Measurements from ENCODE around the gene S100A16. TPM values are rescaled to one million over a fixed set of nuclear protein-coding genes. Genes with fewer than 3 reads are reported as not detected.

S100A16 gene
- total RNA-seq, result 200 and 242 TPM in 2 replicates

GRCh38 chr1:153612755-153613331 lies at the start of gene S100A16:
Gene S100A16, minus strand, starts transcription at chr1:153613137. Its CDS starts 4,986 bp downstream, at chr1:153608151.

GRCh38 chr1:153658400-153659174 lies 45.6 kb upstream of the S100A16 start, which contains the start of gene SNAPIN:
Gene SNAPIN, plus strand, starts transcription at chr1:153658703. Its CDS starts 41 bp downstream, at chr1:153658744.

GRCh38 chr1:153633754-153634665 lies 21.1 kb upstream of the S100A16 start, which contains the start of gene CHTOP:
Gene CHTOP, plus strand, starts transcription at chr1:153634066. Its CDS starts 2,523 bp downstream, at chr1:153636589.

GRCh38 chr1:153627715-153628626 lies 15.0 kb upstream of the S100A16 start, which contains the start of gene S100A1:
Gene S100A1, plus strand, starts transcription at chr1:153628434. Its CDS starts 2,088 bp downstream, at chr1:153630522.

GRCh38 chr1:153626904-153627714 lies 14.2 kb upstream of the S100A16 start, which contains the start of gene S100A13:
Gene S100A13, minus strand, starts transcription at chr1:153627505. Its CDS starts 1,033 bp downstream, at chr1:153626472.

GRCh38 chr1:153616144-153616916 lies 3.4 kb upstream of the S100A16 start, which contains the start of gene S100A14:
Gene S100A14, minus strand, starts transcription at chr1:153616325. Its CDS starts 467 bp downstream, at chr1:153615858.

GRCh38 chr1:153565529-153566374 lies 47.2 kb downstream of the S100A16 start, which contains the start of gene S100A2:
Gene S100A2, minus strand, starts transcription at chr1:153565844. Its CDS starts 1,967 bp downstream, at chr1:153563877.

Other genes starting within 250 kb of the S100A16 start
- not detected in 2 replicates for gene S100A12, start 237.5 kb downstream of the S100A16 start, total RNA-seq
- gene S100A8, start 222.1 kb downstream of the S100A16 start, total RNA-seq, result not detected in 2 replicates
- gene S100A7A, start 196.6 kb downstream of the S100A16 start, total RNA-seq, result not detected in 2 replicates
- gene S100A7, start 152.5 kb downstream of the S100A16 start, total RNA-seq, result not detected in 2 replicates
- gene S100A6, start 77.1 kb downstream of the S100A16 start, total RNA-seq, result 782 and 910 TPM in 2 replicates
- gene S100A5, start 72.2 kb downstream of the S100A16 start, total RNA-seq, result not detected in 2 replicates
- gene S100A4, start 67.3 kb downstream of the S100A16 start, total RNA-seq, result 145 and 248 TPM in 2 replicates
- gene S100A3, start 63.9 kb downstream of the S100A16 start, total RNA-seq, result 7.5 and 9.0 TPM in 2 replicates
- 0.16 TPM in 1 of 2 replicates, not detected in the other for gene S100A2, start 47.3 kb downstream of the S100A16 start, total RNA-seq
- gene S100A14, start 3.2 kb upstream of the S100A16 start, total RNA-seq, result not detected in 2 replicates
- 144 and 173 TPM in 2 replicates for gene S100A13, start 14.4 kb upstream of the S100A16 start, total RNA-seq
- not detected in 2 replicates for gene S100A1, start 15.3 kb upstream of the S100A16 start, total RNA-seq
- gene CHTOP, start 20.9 kb upstream of the S100A16 start, total RNA-seq, result 22.8 and 24.0 TPM in 2 replicates
- 56.1 and 65.7 TPM in 2 replicates for gene SNAPIN, start 45.6 kb upstream of the S100A16 start, total RNA-seq
- 122 and 128 TPM in 2 replicates for gene ILF2, start 57.9 kb upstream of the S100A16 start, total RNA-seq
- gene NPR1, start 65.6 kb upstream of the S100A16 start, total RNA-seq, result 9.4 and 11.7 TPM in 2 replicates
- gene INTS3, start 114.9 kb upstream of the S100A16 start, total RNA-seq, result 21.8 and 27.7 TPM in 2 replicates
- gene SLC27A3, start 162.3 kb upstream of the S100A16 start, total RNA-seq, result 19.1 and 19.5 TPM in 2 replicates

Data from cardiac atrium fibroblast (primary cell).